Measurements from ENCODE around the gene SYNE3.

The SYNE3 gene, protein sequence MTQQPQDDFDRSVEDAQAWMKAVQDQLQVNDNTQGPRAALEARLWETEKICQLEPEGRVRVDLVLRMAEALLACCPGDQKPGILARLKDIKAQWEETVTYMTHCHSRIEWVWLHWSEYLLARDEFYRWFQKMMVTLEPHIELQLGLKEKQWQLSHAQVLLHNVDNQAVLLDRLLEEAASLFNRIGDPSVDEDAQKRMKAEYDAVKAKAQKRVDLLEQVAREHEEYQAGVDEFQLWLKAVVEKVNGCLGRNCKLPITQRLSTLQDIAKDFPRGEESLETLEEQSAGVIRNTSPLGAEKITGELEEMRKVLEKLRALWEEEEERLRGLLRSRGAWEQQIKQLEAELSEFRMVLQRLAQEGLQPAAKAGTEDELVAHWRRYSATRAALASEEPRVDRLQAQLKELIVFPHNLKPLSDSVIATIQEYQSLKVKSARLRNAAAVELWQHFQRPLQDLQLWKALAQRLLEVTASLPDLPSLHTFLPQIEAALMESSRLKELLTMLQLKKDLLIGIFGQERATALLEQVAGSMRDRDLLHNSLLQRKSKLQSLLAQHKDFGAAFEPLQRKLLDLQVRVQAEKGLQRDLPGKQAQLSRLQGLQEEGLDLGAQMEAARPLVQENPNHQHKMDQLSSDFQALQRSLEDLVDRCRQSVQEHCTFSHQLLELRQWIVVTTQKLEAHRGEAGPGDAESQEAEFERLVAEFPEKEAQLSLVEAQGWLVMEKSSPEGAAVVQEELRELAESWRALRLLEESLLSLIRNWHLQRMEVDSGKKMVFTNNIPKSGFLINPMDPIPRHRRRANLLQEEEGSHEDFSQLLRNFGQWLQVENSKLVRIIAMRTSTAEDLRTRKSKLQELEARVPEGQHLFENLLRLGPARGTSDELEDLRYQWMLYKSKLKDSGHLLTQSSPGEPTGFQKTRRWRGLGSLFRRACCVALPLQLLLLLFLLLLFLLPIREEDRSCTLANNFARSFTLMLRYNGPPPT

DNA sequence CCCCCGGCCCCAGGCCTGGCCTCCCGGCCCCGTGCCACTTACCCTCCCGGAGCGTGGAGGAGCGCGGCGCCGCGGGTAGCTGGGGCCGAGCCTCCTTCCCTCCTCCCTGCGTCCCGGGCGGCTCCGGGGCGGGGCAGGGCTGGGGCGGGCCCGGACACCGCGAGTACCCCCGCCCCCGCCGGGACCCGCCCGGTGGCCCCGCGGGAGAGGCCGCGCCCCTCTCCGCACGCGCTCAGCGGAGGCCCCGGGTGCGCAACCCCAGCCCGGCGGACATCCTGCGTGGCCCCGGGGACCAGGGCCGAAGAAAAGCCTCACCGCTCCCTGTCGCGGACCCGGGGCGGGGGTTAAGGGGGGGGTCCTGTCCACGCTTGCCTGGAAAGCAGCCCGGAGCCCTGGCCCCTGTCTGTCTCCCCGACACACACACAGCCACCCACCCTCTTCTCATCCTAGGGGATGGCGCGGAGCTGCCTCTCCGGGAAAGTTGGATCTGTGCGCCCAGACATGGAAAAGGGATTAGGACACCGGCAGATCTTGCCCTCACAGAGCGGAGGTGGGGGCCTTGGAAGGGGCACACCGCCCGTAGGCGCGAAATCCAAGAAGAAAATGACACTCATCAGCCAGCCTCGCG is at the start of gene SYNE3:
Gene SYNE3, minus strand, starts transcription at position 97 of the 628 bp plus-strand sequence. CDS start 40,829 bp downstream, outside the sequence.
- no peak within 1 kb of the TSS for H3K27ac ChIP-seq (ENCODE audit: low read length)
- peak within 1 kb of the TSS; percentile 48 to 74 for H3K4me3 ChIP-seq (ENCODE audit: low read length in 2 of 2)
- no peaks in the 10 kb centered on the region for H3K36me3 ChIP-seq (ENCODE audit: control insufficient read depth in 2 of 2, insufficient read depth in 2 of 2, low read length in 2 of 2)
- no peaks in the 10 kb centered on the region for H3K9me3 ChIP-seq (ENCODE audit: control insufficient read depth in 2 of 2, low read length in 2 of 2)
- peaks cover 23 to 36% of the 10 kb centered on the region in 2 donors for H3K27me3 ChIP-seq (ENCODE audit: control insufficient read depth in 1 of 2, insufficient read depth in 2 of 2, low read length in 2 of 2)
- peaks cover 34% of the 10 kb centered on the region for H3K4me1 ChIP-seq (ENCODE audit: control insufficient read depth, insufficient read depth, low read length)
- H3K9ac ChIP-seq (ENCODE audit: low read length in 2 of 2): peak within 1 kb of the TSS; percentile 18 to 21

DNA sequence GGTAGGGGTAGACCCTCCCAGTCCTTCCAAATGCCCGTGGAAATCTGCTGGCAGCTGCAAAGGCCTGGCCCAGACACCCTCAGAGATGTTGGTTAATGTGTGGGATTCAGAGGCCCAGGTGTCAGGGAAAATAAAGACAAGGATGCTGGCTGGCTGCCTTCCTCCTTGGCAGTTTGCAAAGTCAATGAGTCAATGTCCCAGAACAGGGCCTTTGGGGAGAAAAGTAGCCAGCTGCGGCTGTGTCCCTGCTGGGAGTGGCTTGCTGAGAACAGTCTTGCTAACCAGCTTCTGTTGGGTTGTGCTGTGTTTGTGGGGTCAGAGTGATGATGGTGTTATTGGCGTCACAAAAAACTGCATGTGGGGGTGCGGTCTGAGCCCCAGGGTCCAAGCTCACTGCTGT is 47.6 kb upstream of the SYNE3 start:
- Histone ChIP-seq H3K27ac (ENCODE audit: low read length) (no peak overlapping the region), H3K4me1 (ENCODE audit: control insufficient read depth, insufficient read depth, low read length) (peaks cover 6% of the 10 kb centered on the region), H3K9me3 (ENCODE audit: control insufficient read depth in 2 of 2, low read length in 2 of 2) (no peaks in the 10 kb centered on the region), H3K27me3 (ENCODE audit: control insufficient read depth in 1 of 2, insufficient read depth in 2 of 2, low read length in 2 of 2) (peaks cover 0 to 2% of the 10 kb centered on the region in 2 donors), H3K36me3 (ENCODE audit: control insufficient read depth in 2 of 2, insufficient read depth in 2 of 2, low read length in 2 of 2) (no peaks in the 10 kb centered on the region), H3K4me3 (ENCODE audit: low read length in 2 of 2) (no peak overlapping the region), H3K9ac (ENCODE audit: low read length in 2 of 2) (no peak overlapping the region)

DNA sequence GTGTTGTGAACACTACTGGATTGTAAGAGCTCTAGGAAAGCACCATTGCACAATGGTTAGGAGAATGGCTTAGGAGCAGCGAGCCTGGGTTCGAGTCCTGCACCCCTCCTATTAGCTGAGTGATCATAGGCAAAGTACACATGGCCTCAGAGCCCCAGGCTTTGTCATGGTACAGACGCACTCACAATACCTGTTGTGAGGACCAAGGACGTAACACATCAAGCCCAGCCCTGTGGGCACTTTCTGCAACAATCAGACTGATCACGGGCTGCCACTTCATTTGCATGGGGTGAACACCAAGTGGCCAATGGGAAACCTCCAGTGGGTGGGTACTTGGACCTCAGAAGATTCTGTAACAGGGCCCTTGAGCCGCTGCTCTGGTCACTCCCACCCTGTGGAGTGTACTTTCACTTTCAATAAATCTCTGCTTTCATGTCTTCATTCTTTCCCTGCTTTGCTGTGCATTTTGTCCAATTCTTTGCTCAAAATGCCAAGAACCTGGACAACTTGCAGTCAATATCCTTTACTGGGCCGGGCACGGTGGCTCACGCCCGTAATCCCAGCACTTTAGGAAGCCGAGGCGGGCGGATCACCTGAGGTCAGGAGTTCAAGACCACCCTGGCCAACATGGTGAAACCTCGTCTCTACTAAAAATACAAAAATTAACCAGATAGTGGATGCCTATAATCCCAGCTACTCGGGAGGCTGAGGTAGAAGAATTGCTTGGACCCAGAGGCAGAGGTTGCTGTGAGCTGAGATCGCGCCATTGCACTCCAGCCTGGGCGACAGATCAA is 46.6 kb upstream of the SYNE3 start:
- Histone ChIP-seq H3K4me3 (ENCODE audit: low read length in 2 of 2) (no peak overlapping the region), H3K9ac (ENCODE audit: low read length in 2 of 2) (no peak overlapping the region), H3K27me3 (ENCODE audit: control insufficient read depth in 1 of 2, insufficient read depth in 2 of 2, low read length in 2 of 2) (peaks cover 0 to 2% of the 10 kb centered on the region in 2 donors), H3K27ac (ENCODE audit: low read length) (no peak overlapping the region), H3K36me3 (ENCODE audit: control insufficient read depth in 2 of 2, insufficient read depth in 2 of 2, low read length in 2 of 2) (no peaks in the 10 kb centered on the region), H3K9me3 (ENCODE audit: control insufficient read depth in 2 of 2, low read length in 2 of 2) (no peaks in the 10 kb centered on the region), H3K4me1 (ENCODE audit: control insufficient read depth, insufficient read depth, low read length) (peaks cover 6% of the 10 kb centered on the region)

DNA sequence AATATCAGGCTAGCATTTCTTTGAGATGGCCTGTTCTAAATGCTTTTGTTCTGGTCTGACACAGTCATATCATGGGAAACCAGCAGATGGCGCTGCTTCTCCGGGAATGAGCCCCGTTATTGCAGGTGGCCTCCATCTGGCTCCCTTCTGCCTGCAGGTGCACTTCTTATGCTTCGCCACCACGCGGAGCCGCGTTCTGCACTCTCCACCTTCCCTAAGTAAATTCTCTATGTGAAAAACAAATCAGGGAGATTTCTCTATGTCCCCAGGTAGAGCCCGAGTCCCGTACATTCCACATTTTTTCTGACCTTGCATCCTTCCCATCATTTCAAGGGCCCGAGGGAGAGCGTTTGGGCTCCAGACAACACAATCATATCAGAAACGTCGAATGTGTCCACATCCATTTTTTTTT is 44.6 kb upstream of the SYNE3 start:
- no peak overlapping the region for H3K27ac ChIP-seq (ENCODE audit: low read length)
- H3K9me3 ChIP-seq (ENCODE audit: control insufficient read depth in 2 of 2, low read length in 2 of 2): no peaks in the 10 kb centered on the region
- H3K27me3 ChIP-seq (ENCODE audit: control insufficient read depth in 1 of 2, insufficient read depth in 2 of 2, low read length in 2 of 2): peaks cover 0 to 2% of the 10 kb centered on the region in 2 donors
- H3K9ac ChIP-seq (ENCODE audit: low read length in 2 of 2): no peak overlapping the region
- peaks cover 6% of the 10 kb centered on the region for H3K4me1 ChIP-seq (ENCODE audit: control insufficient read depth, insufficient read depth, low read length)
- no peaks in the 10 kb centered on the region for H3K36me3 ChIP-seq (ENCODE audit: control insufficient read depth in 2 of 2, insufficient read depth in 2 of 2, low read length in 2 of 2)
- H3K4me3 ChIP-seq (ENCODE audit: low read length in 2 of 2): no peak overlapping the region

DNA sequence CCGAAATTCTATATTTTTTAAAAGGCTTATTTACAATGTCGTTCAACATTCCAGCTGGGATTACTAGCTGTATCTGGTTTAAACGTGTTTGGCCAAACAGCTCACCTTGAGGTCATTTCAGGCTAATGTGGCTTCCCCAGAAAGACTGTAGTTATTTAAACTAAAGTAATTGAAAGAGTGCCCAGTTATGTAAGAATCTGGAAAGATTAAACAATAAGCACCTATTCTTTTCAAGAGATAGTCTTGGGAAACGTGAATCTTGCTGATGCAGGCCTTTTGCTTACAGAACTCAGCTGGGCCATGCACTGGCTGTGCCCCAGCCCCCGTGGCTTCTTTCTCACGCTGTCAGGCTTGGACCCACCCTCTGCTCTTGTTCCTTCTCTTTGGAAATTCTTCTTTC is 42.8 kb upstream of the SYNE3 start:
- peaks cover 0 to 2% of the 10 kb centered on the region in 2 donors for H3K27me3 ChIP-seq (ENCODE audit: control insufficient read depth in 1 of 2, insufficient read depth in 2 of 2, low read length in 2 of 2)
- peaks cover 5% of the 10 kb centered on the region for H3K4me1 ChIP-seq (ENCODE audit: control insufficient read depth, insufficient read depth, low read length)
- no peak overlapping the region for H3K9ac ChIP-seq (ENCODE audit: low read length in 2 of 2)
- no peaks in the 10 kb centered on the region for H3K36me3 ChIP-seq (ENCODE audit: control insufficient read depth in 2 of 2, insufficient read depth in 2 of 2, low read length in 2 of 2)
- H3K9me3 ChIP-seq (ENCODE audit: control insufficient read depth in 2 of 2, low read length in 2 of 2): no peaks in the 10 kb centered on the region
- no peak overlapping the region for H3K27ac ChIP-seq (ENCODE audit: low read length)
- H3K4me3 ChIP-seq (ENCODE audit: low read length in 2 of 2): no peak overlapping the region

DNA sequence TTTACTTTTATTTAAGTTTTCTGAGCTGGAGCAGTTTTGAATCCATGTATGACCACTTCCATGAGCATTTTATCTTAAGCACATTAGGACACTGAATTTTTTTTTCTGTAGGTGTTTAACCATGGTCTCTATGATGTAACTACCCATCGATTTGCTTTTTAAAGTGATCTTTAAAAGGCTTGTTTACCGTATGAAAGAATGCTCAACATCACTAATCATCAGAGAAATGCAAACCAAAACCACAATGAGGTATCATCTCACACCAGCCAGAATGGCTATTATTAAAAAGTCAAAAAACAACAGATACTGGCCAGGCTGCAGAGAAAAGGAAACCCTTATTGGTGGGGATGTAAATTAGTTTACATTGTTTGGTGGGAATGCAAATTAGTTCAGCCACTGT is 41.4 kb upstream of the SYNE3 start:
- Histone ChIP-seq H3K36me3 (ENCODE audit: control insufficient read depth in 2 of 2, insufficient read depth in 2 of 2, low read length in 2 of 2) (no peaks in the 10 kb centered on the region), H3K4me1 (ENCODE audit: control insufficient read depth, insufficient read depth, low read length) (peaks cover 3% of the 10 kb centered on the region), H3K4me3 (ENCODE audit: low read length in 2 of 2) (no peak overlapping the region), H3K27ac (ENCODE audit: low read length) (no peak overlapping the region), H3K9me3 (ENCODE audit: control insufficient read depth in 2 of 2, low read length in 2 of 2) (no peaks in the 10 kb centered on the region), H3K27me3 (ENCODE audit: control insufficient read depth in 1 of 2, insufficient read depth in 2 of 2, low read length in 2 of 2) (peaks cover 0 to 2% of the 10 kb centered on the region in 2 donors), H3K9ac (ENCODE audit: low read length in 2 of 2) (no peak overlapping the region)

DNA sequence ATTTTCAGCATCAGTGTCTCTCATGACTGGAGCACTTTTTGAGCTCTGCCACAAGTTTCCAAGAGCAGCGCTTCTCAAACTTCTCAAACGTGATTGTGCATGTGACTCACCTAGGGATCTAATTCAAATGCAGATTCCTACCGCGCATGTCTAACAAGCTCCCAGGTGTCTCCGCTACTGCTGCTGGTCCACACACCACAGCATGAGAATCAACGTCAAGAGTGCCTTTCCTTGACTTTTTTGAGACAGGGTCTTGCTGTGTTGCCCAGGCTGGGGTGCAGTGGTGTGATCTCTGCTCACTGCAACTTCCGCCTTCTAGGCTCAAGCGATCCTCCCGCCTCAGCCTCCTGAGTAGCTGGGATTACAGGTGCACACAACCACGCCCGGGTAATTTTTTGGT is 40.8 kb upstream of the SYNE3 start:
- Histone ChIP-seq H3K9ac (ENCODE audit: low read length in 2 of 2) (no peak overlapping the region), H3K4me3 (ENCODE audit: low read length in 2 of 2) (no peak overlapping the region), H3K36me3 (ENCODE audit: control insufficient read depth in 2 of 2, insufficient read depth in 2 of 2, low read length in 2 of 2) (no peaks in the 10 kb centered on the region), H3K4me1 (ENCODE audit: control insufficient read depth, insufficient read depth, low read length) (peaks cover 3% of the 10 kb centered on the region), H3K27me3 (ENCODE audit: control insufficient read depth in 1 of 2, insufficient read depth in 2 of 2, low read length in 2 of 2) (peaks cover 0 to 2% of the 10 kb centered on the region in 2 donors), H3K9me3 (ENCODE audit: control insufficient read depth in 2 of 2, low read length in 2 of 2) (no peaks in the 10 kb centered on the region), H3K27ac (ENCODE audit: low read length) (no peak overlapping the region)

DNA sequence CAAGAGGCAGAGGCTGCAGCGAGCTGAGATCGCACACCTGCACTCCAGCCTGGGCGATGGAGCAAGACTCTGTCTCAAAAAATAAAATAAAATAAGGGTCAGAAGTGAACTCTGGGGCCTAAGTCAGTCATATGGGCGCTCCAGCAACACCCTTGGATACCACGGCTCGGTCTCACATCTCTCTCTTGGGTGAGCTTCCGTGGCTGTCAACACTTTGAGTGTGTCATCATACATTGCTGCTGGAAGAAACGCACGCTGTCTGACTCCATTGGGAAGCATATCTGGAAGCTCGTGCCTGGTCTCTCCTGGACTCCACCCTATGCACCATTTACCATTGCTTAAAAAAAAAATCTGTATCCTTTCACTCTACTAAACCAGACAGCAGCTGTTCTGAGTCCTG is 38.6 kb upstream of the SYNE3 start:
- Histone ChIP-seq H3K4me3 (ENCODE audit: low read length in 2 of 2) (no peak overlapping the region), H3K27ac (ENCODE audit: low read length) (no peak overlapping the region), H3K27me3 (ENCODE audit: control insufficient read depth in 1 of 2, insufficient read depth in 2 of 2, low read length in 2 of 2) (no peaks in the 10 kb centered on the region), H3K9ac (ENCODE audit: low read length in 2 of 2) (no peak overlapping the region), H3K9me3 (ENCODE audit: control insufficient read depth in 2 of 2, low read length in 2 of 2) (no peaks in the 10 kb centered on the region), H3K4me1 (ENCODE audit: control insufficient read depth, insufficient read depth, low read length) (no peaks in the 10 kb centered on the region), H3K36me3 (ENCODE audit: control insufficient read depth in 2 of 2, insufficient read depth in 2 of 2, low read length in 2 of 2) (no peaks in the 10 kb centered on the region)

DNA sequence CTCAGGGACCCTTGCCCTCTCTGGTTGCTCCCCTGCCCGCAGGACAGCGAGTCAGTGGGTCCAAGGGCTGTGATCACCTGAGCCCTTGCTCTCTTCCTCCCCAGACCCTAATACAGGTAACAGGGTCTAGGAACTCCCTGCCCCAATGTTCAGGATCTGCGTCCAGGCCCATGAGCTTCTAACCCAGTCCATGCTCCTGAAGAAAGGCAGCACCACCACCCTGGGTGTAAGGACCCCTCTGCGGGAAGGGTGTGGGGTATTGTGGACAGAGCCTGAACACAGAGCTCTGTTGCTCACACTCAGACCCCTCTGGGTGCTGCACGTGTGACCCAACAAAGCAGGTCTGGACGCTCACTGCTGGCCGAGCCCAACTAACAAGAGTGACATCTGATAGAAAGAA is 36.7 kb upstream of the SYNE3 start:
- no peaks in the 10 kb centered on the region for H3K27me3 ChIP-seq (ENCODE audit: control insufficient read depth in 1 of 2, insufficient read depth in 2 of 2, low read length in 2 of 2)
- H3K4me1 ChIP-seq (ENCODE audit: control insufficient read depth, insufficient read depth, low read length): no peaks in the 10 kb centered on the region
- no peaks in the 10 kb centered on the region for H3K9me3 ChIP-seq (ENCODE audit: control insufficient read depth in 2 of 2, low read length in 2 of 2)
- H3K4me3 ChIP-seq (ENCODE audit: low read length in 2 of 2): no peak overlapping the region
- no peak overlapping the region for H3K27ac ChIP-seq (ENCODE audit: low read length)
- no peak overlapping the region for H3K9ac ChIP-seq (ENCODE audit: low read length in 2 of 2)
- no peaks in the 10 kb centered on the region for H3K36me3 ChIP-seq (ENCODE audit: control insufficient read depth in 2 of 2, insufficient read depth in 2 of 2, low read length in 2 of 2)

DNA sequence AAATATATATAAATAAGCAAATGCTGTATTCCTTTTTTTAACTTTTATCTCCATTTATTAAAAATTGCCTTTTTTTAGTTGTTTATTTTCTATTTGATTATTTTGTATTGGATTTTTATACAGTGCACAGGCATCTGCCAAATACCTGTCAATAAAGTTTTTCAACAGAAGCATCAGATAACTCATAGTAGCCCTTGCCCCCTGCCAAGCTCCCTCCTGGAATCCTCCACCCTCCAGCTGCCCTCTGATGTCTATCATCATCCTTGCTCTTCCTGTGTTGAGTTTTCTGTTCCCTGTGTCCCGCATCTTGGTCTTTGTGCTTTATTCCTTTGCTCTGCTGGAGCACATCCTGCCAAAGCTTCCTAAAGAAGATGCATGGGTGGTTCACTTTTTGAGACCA is 35.0 kb upstream of the SYNE3 start:
- H3K36me3 ChIP-seq (ENCODE audit: control insufficient read depth in 2 of 2, insufficient read depth in 2 of 2, low read length in 2 of 2): peaks cover 0 to 2% of the 10 kb centered on the region in 2 donors
- H3K9ac ChIP-seq (ENCODE audit: low read length in 2 of 2): no peak overlapping the region
- no peaks in the 10 kb centered on the region for H3K4me1 ChIP-seq (ENCODE audit: control insufficient read depth, insufficient read depth, low read length)
- H3K27me3 ChIP-seq (ENCODE audit: control insufficient read depth in 1 of 2, insufficient read depth in 2 of 2, low read length in 2 of 2): no peaks in the 10 kb centered on the region
- H3K4me3 ChIP-seq (ENCODE audit: low read length in 2 of 2): no peak overlapping the region
- H3K9me3 ChIP-seq (ENCODE audit: control insufficient read depth in 2 of 2, low read length in 2 of 2): no peaks in the 10 kb centered on the region
- no peak overlapping the region for H3K27ac ChIP-seq (ENCODE audit: low read length)
